ENCODE measurements around the gene CCDC181.

DNA sequence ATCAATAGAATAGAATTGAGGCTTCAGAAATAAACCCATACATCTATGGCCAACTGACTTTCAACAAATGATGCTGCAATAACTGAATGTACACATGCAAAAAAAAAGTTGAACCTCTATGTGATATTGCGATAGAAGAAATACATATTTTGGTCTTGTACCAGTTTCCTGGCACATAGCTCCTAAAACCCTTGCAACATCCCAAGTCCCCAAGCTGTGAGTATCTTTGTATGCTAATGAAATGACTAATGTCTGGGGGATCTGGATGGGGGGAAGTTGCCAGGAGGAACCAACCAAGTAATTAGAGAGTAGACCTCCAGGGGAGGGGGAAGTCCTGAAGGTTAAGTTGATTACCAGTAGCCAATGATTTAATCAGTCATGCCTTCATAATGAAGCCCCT lies 34.9 kb downstream of the CCDC181 start:
- TF ChIP-seq CTCF (IDR thresholded peaks at IDR 0.05; ENCODE audit: poor library complexity) = no peak
- no peak for TF ChIP-seq EZH2phosphoT487 (IDR thresholded peaks at IDR 0.05; ENCODE audit: low read depth, severe bottlenecking, unreplicated experiment)
- no peak for TF ChIP-seq EZH2 (IDR thresholded peaks at IDR 0.05; ENCODE audit: borderline replicate concordance)
